Transverse colon (tissue), 4 donors: ENCODE results near the gene APEX2. TPM values are rescaled to one million over a fixed set of nuclear protein-coding genes. Genes with fewer than 3 reads are reported as not detected.

ENCODE experiments used
- DNase-seq: peaks from one replicate; pipeline ENCODE4 v3.0.0-alpha.2; 2019
- H3K27ac ChIP-seq, 4 donors: fragments of 200-600 bp; sonication (generic); 2 replicates each; pipeline ENCODE4 v1.5.1; 2016 to 2018; ENCODE audit warnings: inconsistent platforms in 4 of 4
- H3K27me3 ChIP-seq: fragments of 200-600 bp; sonication (generic); 2 replicates; pipeline ENCODE4 v1.5.1; 2017; ENCODE audit warnings: inconsistent platforms
- H3K36me3 ChIP-seq, 4 donors: fragments of 200-600 bp; sonication (generic); 2 replicates each; pipeline ENCODE4 v1.5.1; 2017 to 2019; ENCODE audit warnings: inconsistent platforms in 4 of 4
- H3K4me1 ChIP-seq, 4 donors: fragments of 200-600 bp; sonication (generic); 2 replicates each; pipeline ENCODE4 v1.5.1; 2017 to 2020; ENCODE audit warnings: inconsistent platforms in 4 of 4
- H3K4me3 ChIP-seq, 4 donors: fragments of 200-600 bp; sonication (generic); 1 replicate in 1 of 4; 2 replicates in 3 of 4; pipeline versions ENCODE4 v1.5.1 to v1.6.1; 2017 to 2019; ENCODE audit warnings: inconsistent platforms in 4 of 4
- H3K9me3 ChIP-seq, 2 donors: fragments of 200-600 bp; sonication (generic); 2 replicates each; pipeline ENCODE4 v1.5.1; 2017 to 2019; ENCODE audit warnings: inconsistent platforms in 2 of 2
- EP300 ChIP-seq: sonication (generic); formaldehyde crosslinking; IDR thresholded peaks from one replicate; pipeline ENCODE4 v1.6.1; 2017; ENCODE audit warnings: antibody characterized with exemption, low read depth
- POLR2A ChIP-seq: fragments of 450-650 bp; IDR thresholded peaks from one replicate; pipeline ENCODE4 v1.6.1; 2016; ENCODE audit warnings: antibody characterized with exemption, mild to moderate bottlenecking, moderate library complexity
- POLR2AphosphoS5 ChIP-seq, 3 donors: sonication (generic); formaldehyde crosslinking; IDR thresholded peaks; one replicate each; pipeline ENCODE4 v1.6.1; 2016; ENCODE audit warnings: antibody characterized with exemption in 3 of 3
- WGBS, 2 donors: methylation state at CpG; one replicate each; pipeline ENCODE4 v1.1.5; 2018; ENCODE audit warnings: low coverage in 1 of 2; 5-methylcytosine and 5-hydroxymethylcytosine counted together
- in situ Hi-C, 4 donors: fragments of 200-750 bp; cut with MboI; loops; one replicate each; pipeline versions ENCODE4 v1.15.0 to v1.15.1; 2017; ENCODE audit warnings: low sequenced_read_pairs in 3 of 4, low pct_ligation_motif_present in 1 of 4, low pct_unique_long_range_greater_than_20kb in 1 of 4
- intact Hi-C: fragments of 100-400 bp; cut with DNase I; formaldehyde crosslinking; loops from one replicate; pipeline ENCODE4 v1.15.1; 2023; ENCODE audit warnings: low total_unique reads
- total RNA-seq, 4 donors: library from RNA; depleted of rRNA; stranded (reverse); fragments of >200 nt; gene quantifications; one replicate each; pipeline ENCODE4 v1.1.0, GENCODE V29; 2016
- TF ChIP-seq, protein P1 (sequence below), 5 experiments: fragments of 200-600 bp in 3 of 5; fragments of 450-650 bp in 2 of 5; sonication (generic) in 3 of 5; IDR thresholded peaks; 1 replicate in 2 of 5; 2 replicates in 3 of 5; pipeline ENCODE4 v1.5.1; 2016 to 2017; ENCODE audit warnings: antibody characterized with exemption in 5 of 5, inconsistent platforms in 3 of 5, mild to moderate bottlenecking in 2 of 5, moderate library complexity in 1 of 5

APEX2 gene
- total RNA-seq, 4 donors from 2014 or later: 3.2 to 22.1 (median 14.3) TPM

DNA sequence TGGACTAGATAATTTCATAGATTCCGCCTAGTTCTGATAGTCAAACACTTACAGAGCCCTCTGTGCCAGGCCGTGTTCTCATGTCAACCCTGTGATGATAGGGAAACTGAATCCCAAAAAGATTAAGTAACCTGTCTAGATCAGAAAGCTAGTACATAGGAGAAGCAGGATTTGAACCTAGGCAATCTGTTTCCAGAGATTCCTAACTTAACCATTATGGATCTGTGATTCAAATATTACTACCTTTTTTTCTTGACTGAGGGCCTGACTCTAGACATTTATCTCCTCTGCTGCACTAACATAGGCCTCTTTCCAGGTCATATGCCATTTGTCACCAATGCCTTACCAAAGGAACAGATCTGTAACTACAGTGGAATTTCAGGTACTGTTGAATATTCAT, 29.1 kb downstream of the APEX2 start:
- DNase-seq: no peak
- in situ Hi-C loops: no loop called here
- TF ChIP-seq POLR2AphosphoS5 (IDR thresholded peaks at IDR 0.05) (no peak), POLR2A (no peak), EP300 (no peak)
- TF ChIP-seq, protein P1, sequence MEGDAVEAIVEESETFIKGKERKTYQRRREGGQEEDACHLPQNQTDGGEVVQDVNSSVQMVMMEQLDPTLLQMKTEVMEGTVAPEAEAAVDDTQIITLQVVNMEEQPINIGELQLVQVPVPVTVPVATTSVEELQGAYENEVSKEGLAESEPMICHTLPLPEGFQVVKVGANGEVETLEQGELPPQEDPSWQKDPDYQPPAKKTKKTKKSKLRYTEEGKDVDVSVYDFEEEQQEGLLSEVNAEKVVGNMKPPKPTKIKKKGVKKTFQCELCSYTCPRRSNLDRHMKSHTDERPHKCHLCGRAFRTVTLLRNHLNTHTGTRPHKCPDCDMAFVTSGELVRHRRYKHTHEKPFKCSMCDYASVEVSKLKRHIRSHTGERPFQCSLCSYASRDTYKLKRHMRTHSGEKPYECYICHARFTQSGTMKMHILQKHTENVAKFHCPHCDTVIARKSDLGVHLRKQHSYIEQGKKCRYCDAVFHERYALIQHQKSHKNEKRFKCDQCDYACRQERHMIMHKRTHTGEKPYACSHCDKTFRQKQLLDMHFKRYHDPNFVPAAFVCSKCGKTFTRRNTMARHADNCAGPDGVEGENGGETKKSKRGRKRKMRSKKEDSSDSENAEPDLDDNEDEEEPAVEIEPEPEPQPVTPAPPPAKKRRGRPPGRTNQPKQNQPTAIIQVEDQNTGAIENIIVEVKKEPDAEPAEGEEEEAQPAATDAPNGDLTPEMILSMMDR (IDR thresholded peaks at IDR 0.05): no peak
- intact Hi-C loops: no loop called here
- Histone ChIP-seq H3K4me1 (no peaks in the 10 kb centered on the region), H3K4me3 (no peak overlapping the region), H3K36me3 (no peaks in the 10 kb centered on the region), H3K9me3 (no peaks in the 10 kb centered on the region), H3K27ac (no peak overlapping the region), H3K27me3 (no peaks in the 10 kb centered on the region)
- 69% methylated on average over 2 of the region's 2 CpGs; no CpG with 5 or more reads in 1 of the 2 donors for WGBS, 2 donors

DNA sequence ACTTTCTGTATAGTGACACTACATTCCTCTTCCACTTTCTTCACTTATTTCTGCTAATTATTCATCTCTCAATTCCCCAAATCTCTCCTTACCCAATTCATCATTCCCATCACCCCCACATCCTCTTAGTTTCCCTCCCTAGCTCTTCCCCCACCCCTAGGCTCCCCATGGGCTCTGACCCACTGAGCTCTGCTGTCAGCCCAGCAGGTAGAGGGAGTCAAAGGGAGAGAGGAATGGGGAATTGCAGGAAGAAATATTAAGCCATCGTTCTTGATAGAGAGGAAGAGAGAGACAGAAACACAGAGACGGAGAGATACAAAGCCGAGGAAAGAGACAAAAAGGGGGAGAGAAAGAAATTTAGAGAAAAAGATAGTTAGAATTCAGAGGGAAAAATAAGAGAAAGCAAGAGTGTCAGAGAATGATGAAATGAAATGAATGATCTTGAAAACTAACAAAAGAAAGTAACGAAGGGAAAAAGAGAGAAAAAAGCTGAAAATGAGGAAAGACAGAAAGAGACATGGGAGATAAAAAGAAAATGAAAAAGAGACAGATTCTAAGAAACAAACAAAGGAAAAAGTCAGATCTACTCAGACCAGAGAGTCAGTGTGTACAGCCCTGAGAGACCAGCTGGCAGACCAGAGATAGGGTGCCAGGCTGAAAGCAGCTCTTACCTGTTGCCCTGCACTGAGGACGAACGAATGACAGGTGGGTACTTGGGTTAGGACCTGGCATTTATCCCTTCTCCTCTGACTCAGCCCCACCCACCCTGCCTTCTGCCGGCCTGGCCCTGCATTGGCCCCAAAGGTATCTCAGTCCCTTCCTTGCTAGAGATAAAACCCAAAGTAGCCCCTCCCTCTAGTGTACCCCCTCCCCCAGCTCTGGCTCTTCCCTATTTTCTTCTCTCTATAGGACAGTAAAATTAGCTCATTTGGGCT, 30.4 kb downstream of the APEX2 start, which contains the start of gene ALAS2:
Gene ALAS2 (minus strand): TSS at position 707 of the 935 bp plus-strand sequence. CDS start 4,977 bp downstream, outside the sequence.
- DNase-seq: no peak
- Histone ChIP-seq H3K4me1 (no peaks in the 10 kb centered on the region), H3K27me3 (no peaks in the 10 kb centered on the region), H3K27ac (no peak within 1 kb of the TSS), H3K36me3 (no peaks in the 10 kb centered on the region), H3K4me3 (no peak within 1 kb of the TSS), H3K9me3 (no peaks in the 10 kb centered on the region)
- intact Hi-C loops (no loop called here), in situ Hi-C loops (no loop called here)
- 68 to 92% methylated on average over 2 to 7 of the region's 7 CpGs for WGBS, 2 donors
- TF ChIP-seq POLR2AphosphoS5 (IDR thresholded peaks at IDR 0.05) (no peak), POLR2A (no peak), EP300 (no peak)
- TF ChIP-seq, protein P1 (IDR thresholded peaks at IDR 0.05): no peak

GRCh38 chrX:55033429-55033828, 33.3 kb downstream of the APEX2 start:
- in situ Hi-C loops (no loop called here), intact Hi-C loops (no loop called here)
- Histone ChIP-seq H3K9me3 (no peaks in the 10 kb centered on the region), H3K27ac (no peak overlapping the region), H3K36me3 (no peaks in the 10 kb centered on the region), H3K4me1 (no peaks in the 10 kb centered on the region), H3K27me3 (no peaks in the 10 kb centered on the region), H3K4me3 (no peak overlapping the region)
- no peak for TF ChIP-seq EP300
- TF ChIP-seq, protein P1 (IDR thresholded peaks at IDR 0.05): no peak
- no peak for DNase-seq
- 80 to 100% methylated on average over 1 to 2 of the region's 2 CpGs for WGBS, 2 donors

GRCh38 chrX:55039471-55039870, 39.3 kb downstream of the APEX2 start:
- H3K4me1 ChIP-seq: no peaks in the 10 kb centered on the region
- no peak overlapping the region for H3K4me3 ChIP-seq
- TF ChIP-seq POLR2A (no peak), EP300 (no peak), POLR2AphosphoS5 (IDR thresholded peaks at IDR 0.05) (no peak)
- TF ChIP-seq, protein P1 (IDR thresholded peaks at IDR 0.05): no peak
- intact Hi-C loops (no loop called here), in situ Hi-C loops (no loop called here)
- no peaks in the 10 kb centered on the region for H3K27me3 ChIP-seq
- no peaks in the 10 kb centered on the region for H3K9me3 ChIP-seq
- no peak for DNase-seq
- H3K27ac ChIP-seq: no peak overlapping the region
- WGBS, 2 donors: 75 to 80% methylated on average over 1 to 3 of the region's 3 CpGs
- no peaks in the 10 kb centered on the region for H3K36me3 ChIP-seq
